ENCODE results near the gene GLB1L.

DNA sequence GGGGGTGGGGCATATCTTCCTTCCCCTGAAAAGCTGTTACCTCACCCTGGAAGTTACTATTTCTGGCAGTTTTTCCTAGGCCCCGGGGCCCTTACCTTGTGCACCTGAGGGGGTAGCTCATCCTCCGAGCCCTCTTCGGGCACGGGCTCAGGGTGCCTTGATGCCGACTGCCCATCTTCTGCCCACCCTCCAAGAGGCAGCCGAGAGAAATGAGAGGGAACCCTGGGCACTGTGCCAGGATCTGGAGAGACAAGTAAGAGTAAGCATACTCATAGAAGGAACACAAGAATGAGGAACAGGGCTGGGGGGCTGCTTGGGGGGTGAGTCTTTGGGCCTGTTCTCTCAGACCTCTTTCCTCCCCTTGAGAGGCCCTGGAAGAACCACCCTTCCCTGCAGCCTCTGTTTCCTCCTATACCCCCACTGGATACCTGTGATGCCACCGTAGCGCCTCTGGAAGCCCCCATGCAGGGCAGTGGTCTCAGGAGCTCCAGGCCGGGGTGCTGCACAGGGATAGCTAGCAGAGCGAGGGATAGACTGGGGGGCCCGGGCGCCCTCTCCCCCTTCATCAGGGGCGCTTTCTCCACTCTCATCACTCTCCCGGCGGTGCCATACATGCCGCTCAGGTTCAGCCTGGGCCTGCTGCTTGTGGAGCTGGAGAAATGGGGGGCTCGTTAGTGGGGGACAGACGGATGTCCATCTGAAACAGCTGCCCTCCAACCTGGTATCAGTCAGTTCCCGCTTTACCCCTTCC is 24.4 kb downstream of the GLB1L start:
- TF ChIP-seq, protein P1, sequence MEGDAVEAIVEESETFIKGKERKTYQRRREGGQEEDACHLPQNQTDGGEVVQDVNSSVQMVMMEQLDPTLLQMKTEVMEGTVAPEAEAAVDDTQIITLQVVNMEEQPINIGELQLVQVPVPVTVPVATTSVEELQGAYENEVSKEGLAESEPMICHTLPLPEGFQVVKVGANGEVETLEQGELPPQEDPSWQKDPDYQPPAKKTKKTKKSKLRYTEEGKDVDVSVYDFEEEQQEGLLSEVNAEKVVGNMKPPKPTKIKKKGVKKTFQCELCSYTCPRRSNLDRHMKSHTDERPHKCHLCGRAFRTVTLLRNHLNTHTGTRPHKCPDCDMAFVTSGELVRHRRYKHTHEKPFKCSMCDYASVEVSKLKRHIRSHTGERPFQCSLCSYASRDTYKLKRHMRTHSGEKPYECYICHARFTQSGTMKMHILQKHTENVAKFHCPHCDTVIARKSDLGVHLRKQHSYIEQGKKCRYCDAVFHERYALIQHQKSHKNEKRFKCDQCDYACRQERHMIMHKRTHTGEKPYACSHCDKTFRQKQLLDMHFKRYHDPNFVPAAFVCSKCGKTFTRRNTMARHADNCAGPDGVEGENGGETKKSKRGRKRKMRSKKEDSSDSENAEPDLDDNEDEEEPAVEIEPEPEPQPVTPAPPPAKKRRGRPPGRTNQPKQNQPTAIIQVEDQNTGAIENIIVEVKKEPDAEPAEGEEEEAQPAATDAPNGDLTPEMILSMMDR (IDR thresholded peaks at IDR 0.05): no peak
- TF ChIP-seq POLR2AphosphoS5 (IDR thresholded peaks at IDR 0.05): no peak
- TF ChIP-seq POLR2A (IDR thresholded peaks at IDR 0.05): no peak
